NCI-H460 (cell line): ENCODE measurements around the gene TLR9. TPM values are rescaled to one million over a fixed set of nuclear protein-coding genes. Genes with fewer than 3 reads are reported as not detected.

Experiments used
- DNase-seq: peaks from one replicate; pipeline ENCODE4 v3.0.0-alpha.2; 2016; ENCODE audit warnings: low read depth; ENCODE audit errors: extremely low read depth
- total RNA-seq: library from RNA; depleted of rRNA; stranded (reverse); fragments of >200 nt; shearing (Covaris generic); gene quantifications from 2 replicates; pipeline ENCODE4 v1.2.3, GENCODE V29; 2014

Gene TLR9
- total RNA-seq, 1 experiment from 2014 or later: not detected

GRCh38 chr3:52233108-52233591 lies 7.7 kb upstream of the TLR9 start:
- no peak for DNase-seq

DNA sequence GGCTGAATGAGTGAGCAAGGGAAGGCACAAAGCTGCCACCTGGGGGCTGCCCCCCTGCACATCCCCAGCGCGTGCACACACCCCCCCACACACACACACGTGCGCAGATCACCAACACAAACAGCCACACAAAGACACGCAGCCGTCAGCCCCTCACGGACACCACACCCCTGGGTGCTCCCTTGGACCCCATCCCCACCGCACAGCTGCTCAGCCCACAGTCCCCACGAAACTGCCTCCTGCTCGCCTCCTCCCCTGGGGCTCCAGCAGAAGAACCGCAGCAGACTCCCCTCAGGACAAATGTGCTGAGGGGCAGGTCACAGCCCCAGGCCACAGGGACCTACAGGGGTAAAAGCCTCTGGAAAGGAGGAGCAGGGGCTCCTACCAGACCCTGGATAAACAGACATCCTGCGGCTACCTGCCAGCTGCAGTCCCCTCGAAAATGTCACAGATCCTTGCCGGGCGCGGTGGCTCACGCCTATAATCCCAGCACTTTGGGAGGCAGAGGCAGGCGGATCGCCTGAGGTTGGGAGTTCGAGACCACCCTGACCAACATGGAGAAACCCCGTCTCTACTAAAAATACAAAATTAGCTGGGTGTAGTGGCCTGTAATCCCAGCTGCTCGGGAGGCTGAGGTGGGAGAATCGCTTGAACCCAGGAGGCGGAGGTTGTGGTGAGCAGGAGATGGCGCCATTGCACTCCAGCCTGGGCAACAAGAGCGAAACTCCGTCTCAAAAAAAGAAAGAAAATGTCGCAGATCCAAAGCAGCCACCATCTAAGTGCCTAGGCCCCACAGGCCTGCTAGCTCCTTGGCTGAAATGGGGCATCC lies 7.0 kb upstream of the TLR9 start:
- no peak for DNase-seq

DNA sequence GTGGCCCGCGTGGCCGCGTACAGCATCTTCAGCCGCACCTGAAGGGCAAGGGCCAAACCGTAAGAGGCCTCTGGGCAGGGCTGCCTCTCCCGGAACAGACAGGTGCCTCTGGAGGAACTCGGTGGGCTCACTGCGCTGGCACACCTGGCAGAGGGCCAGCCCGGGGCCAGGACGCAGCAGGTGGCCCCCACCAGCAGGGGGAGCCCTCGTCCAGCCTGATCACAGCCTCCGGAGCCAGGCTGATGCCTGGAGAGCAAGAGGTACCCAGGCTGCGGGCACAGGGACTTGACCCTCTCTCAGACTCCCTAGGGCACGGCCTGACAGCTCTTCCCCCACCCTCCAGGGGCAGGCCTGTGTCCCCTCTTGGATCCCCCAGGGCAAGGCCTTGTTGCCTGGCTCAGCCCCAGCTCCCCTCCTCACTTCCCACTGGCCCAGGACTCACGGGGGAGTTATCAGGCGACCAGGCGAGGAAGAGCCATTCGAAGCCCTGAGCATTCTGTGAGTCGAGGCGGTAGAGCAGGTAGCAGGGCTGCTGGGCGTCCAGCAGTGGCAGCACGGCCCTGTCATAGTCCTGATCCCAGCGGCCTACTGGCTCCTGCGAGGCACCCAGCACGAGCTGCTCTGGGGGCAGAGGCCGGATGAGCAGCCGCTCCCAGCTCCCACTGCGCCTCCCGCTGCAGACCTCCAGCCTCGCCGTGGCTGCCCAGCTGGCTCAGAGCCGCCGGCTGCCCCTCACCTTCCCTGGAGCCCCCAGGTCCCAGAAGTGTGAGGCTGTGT lies 6.2 kb upstream of the TLR9 start:
- peak; percentile 55 for DNase-seq

GRCh38 chr3:52230889-52231499 lies 5.5 kb upstream of the TLR9 start:
- no peak for DNase-seq

DNA sequence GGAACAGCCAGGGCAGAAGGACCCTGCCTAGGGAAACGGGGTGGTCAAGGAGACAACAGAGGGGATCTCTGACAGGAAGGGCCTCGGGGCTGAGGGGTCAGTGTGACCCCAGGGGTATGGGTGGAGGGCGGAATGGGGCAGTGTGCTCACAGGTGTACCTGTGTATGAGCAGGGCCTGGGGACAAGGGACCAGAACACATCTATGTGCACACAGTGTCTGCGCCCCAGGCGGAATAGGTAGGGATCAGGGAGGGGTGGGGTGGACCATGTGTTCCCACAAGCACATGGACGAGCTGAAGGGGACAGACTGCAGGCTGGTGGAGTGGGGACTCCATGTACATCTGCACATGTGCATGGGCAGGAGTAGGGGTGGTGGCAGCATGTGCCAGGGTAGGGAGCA lies 5.0 kb upstream of the TLR9 start:
- DNase-seq: no peak

GRCh38 chr3:52229656-52230055 lies 4.2 kb upstream of the TLR9 start:
- no peak for DNase-seq

DNA sequence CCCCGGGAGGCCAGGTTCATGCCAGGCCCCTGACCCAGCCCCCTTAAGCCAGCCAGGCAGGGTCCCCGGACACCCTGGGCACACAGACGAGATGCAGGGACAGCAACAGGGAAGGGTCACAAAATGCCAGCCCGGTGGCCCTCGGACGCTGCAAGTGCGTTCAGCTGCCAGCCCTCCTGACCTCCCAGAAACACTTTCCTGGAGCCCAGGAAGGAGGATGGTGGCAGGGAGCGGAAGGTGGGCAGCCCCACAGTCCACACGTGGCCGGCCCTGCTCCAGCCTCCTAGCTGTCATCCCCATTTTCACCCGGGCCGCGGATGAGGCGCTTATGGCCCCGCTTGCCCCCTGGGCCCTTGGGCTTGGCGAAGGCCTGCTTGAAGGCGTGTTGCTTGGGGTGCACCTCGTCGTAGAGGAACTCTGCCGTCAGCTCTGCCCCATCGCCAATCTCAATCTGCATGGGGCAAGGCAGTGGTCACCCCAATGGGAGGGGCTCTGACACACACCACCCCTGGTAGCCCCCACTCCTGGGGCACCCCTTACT lies 3.4 kb upstream of the TLR9 start:
- DNase-seq: no peak

GRCh38 chr3:52228266-52228665 lies 2.8 kb upstream of the TLR9 start:
- no peak for DNase-seq

DNA sequence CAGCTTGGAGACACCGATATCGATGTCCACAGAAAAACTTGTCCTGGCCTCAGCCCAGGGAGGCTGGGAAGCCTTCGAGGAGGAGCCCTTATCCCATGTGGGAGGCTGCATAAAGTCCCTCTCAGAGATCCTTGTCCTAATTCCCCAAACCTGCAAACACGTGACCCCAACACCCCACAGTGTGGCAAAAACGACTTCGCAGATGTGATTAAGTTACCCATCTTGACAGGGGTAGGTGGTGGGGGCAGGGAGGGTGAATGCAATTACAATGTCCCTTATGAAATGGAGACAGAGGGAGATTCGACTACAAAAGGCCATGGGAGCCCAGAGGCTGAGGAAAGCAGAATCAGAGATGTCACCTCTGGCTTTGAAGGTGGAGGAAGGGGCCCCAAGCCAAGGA lies 2.3 kb upstream of the TLR9 start:
- DNase-seq: no peak

- DNase-seq: no peak
Observed at GRCh38 chr3:52227117-52227516, 1.7 kb upstream of the TLR9 start.

DNA sequence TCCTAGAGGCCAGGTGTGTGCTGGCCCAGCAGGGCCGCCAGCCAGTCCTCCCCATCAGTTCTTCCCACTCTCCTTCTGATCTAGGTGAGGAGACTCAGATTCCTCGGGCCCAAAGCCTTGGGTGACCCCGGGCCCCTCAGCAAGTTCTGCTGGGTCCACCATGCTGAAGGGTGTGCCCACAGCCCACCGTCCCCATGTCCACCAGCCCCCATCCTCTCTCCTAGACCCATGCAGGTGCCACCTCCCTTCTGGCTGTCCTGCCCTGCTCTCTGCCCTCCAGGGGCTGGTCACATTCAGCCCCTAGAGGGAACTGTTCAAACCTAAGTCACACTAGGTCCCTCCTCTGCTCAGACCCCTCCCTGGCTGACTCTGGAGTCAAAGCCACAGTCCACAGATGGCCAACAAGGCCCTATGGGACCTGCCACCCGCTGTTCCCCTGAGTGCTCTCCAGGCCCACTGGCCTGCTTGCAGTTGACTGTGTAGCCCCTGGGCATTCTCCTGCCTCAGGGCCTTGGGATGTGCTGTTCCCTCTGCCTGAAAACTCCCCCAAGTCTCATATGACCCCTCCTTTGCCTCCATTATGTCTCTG lies 878 bp upstream of the TLR9 start:
- DNase-seq: no peak

DNA sequence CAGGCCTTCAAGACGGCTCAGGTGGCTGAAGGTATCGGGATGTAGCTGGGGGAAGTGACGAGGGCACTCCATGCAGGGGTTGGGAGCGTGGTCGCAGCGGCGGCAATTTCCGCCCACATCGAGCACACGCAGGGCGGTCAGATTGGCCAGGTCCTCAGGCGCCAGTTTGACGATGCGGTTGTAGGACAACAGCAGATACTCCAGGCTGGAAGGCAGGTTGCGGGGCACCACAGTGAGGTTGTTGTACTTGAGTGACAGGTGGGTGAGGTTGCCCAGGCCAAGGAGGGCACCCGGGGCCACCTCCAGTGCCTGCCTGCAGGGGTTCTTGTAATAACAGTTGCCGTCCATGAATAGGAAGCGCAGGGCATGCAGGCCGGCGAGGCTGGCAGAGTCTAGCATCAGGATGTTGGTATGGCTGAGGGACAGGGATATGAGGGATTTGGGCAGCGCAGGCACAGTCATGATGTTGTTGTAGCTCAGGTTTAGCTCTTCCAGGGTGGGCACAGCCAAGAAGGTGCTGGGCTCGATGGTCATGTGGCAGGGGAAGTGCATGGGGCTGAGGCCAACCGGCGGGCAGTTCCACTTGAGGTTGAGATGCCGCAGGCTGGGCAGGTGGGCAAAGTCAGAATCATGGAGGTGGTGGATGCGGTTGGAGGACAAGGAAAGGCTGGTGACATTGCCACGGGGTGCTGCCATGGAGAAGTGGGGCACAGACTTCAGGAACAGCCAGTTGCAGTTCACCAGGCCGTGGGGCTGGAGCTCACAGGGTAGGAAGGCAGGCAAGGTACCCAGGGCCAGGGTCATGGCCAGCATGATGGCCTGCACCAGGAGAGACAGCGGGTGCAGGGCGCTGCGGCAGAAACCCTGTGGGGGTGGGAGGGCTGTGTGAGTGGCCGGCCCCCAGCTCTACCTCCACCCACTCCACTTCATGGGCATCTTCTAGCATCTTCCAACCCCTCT lies 1.7 kb downstream of the TLR9 start:
- DNase-seq: no peak

DNA sequence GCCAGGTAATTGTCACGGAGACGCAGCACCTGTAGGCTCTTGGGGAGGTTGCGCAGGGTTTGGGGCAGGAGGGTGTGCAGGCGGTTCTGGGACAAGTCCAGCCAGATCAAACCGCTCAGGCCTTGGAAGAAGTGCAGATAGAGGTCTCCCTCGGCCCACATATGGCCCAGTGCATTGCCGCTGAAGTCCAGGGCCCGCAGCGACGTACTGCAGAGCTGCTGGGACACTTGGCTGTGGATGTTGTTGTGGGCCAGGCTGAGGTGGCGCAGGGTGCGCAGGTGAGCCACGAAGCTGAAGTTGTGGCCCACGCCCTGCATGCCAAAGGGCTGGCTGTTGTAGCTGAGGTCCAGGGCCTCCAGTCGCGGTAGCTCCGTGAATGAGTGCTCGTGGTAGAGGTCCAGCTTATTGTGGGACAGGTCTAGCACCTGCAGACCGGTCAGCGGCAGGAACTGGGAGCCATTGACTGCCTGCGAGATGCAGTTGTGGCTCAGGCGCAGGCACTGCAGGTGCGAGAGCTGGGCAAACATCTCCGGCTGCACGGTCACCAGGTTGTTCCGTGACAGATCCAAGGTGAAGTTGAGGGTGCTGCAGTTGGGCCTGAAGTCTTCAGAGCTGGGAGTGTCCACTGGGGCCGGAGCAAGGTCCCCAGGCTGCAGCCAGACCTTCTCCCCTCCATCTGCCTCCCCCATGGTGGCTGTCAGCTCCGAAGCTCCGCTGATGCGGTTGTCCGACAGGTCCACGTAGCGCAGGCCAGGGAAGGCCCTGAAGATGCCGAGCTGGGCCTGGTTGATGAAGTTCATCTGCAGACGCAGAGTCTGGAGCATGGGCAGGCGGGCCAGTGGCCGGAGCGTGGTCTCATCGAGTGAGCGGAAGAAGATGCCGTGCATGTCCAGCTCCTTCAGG lies 2.9 kb downstream of the TLR9 start:
- no peak for DNase-seq

DNA sequence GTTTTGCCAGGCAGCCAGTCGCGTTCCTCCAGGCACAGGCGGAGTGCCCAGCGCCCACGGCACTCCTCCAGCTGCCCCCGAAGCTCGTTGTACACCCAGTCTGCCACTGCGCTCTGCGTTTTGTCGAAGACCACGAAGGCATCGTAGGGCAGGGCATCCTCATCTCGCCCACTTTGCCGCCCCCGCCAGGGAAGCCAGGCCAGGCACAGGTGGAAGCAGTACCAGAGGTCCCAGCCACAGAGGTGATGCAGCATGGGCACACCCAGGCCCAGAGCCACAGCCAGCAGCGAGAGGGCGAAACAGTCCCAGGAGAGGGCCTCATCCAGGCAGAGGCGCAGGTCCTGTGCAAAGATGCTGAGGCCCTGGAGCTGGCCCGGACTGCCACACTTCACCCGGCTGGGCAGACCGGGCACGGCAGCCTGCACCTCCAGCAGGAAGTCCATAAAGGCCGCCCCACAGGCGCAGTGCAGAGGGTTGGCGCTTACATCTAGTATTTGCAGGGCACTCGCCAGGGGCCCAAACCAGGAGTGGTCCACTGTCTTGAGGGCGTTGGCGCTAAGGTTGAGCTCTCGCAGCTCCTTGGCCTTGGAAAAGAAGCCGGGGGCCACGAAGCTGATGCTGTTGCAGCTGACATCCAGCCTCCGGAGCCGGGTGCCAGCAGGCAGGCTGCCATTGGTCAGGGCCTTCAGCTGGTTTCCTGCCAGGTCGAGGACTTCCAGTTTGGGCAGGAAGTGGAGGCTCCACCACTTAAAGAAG lies 3.7 kb downstream of the TLR9 start:
- DNase-seq: no peak

GRCh38 chr3:52221141-52221562 lies 4.3 kb downstream of the TLR9 start:
- no peak for DNase-seq

- peak; percentile 52 for DNase-seq
Observed at GRCh38 chr3:52220380-52221026, 4.9 kb downstream of the TLR9 start.

DNA sequence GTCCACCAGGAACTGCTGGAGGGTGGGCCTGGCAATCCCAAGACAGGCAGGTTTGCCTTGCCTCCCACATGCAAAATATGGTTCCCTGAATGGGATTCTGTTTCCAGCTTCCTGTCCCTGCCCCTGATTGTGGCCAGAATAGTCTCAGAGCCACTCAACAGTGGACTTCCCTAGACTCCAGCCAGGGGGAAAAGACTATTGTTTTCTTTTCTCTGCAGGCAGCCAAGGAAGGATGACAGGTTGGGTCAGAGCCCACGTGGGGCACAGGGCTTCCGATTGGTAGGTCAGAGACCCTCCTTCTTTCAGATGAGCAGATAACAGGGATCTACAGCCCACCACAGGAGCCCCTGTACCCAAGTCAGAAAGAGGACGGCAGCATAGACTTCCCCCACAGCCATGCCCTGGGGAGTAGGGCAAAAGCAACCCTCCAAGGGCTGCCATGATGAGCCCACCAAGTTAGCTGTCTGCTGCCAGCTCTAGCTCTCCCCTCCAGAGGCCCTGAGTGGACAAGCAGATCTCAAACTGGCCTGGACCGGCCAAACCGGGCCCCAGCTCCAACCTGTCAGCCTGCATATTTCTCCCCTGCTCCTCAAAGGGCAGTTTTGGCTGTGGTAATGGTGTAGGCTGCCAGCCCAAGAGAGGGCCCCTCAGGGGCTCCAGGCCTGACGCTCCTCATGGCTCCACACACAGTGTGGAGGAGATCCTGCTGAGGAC lies 6.4 kb downstream of the TLR9 start:
- no peak for DNase-seq
